Esophagus squamous epithelium (tissue), 5 donors: ENCODE results near the gene BNIP2. TPM values are rescaled to one million over a fixed set of nuclear protein-coding genes. Genes with fewer than 3 reads are reported as not detected.

Experiments used
- DNase-seq: peaks from one replicate; lab custom pipeline; 2025; lab: John Stamatoyannopoulos, UW
- H3K27ac ChIP-seq, 4 donors: fragments of 200-600 bp; sonication (generic); one replicate each; pipeline ENCODE4 v1.5.1; 2016 to 2019; ENCODE audit warnings: mild to moderate bottlenecking in 1 of 4
- H3K27me3 ChIP-seq, 4 donors: fragments of 200-600 bp; sonication (generic); 1 replicate in 3 of 4; 2 replicates in 1 of 4; pipeline versions ENCODE4 v1.5.1 to v1.6.0; 2017 to 2021; ENCODE audit warnings: antibody characterized with exemption in 1 of 4
- H3K36me3 ChIP-seq, 3 donors: fragments of 200-600 bp; sonication (generic); one replicate each; pipeline ENCODE4 v1.5.1; 2016 to 2019
- H3K4me1 ChIP-seq, 3 donors: fragments of 200-600 bp; sonication (generic); one replicate each; pipeline ENCODE4 v1.5.1; 2017 to 2019
- H3K4me3 ChIP-seq, 4 donors: fragments of 200-600 bp; sonication (generic); 1 replicate in 3 of 4; 2 replicates in 1 of 4; pipeline ENCODE4 v1.5.1; 2016 to 2019; ENCODE audit warnings: mild to moderate bottlenecking in 2 of 4, moderate library complexity in 1 of 4
- H3K9me3 ChIP-seq, 3 donors: fragments of 200-600 bp; sonication (generic); one replicate each; pipeline ENCODE4 v1.5.1; 2016 to 2019
- CTCF ChIP-seq, 6 experiments: fragments of 450-650 bp in 4 of 6; fragments of 200-600 bp in 2 of 6; sonication (generic) in 2 of 6; IDR thresholded peaks; one replicate each; pipeline ENCODE4 v1.5.1; 2016 to 2019; ENCODE audit warnings: antibody characterized with exemption in 6 of 6, mild to moderate bottlenecking in 4 of 6, moderate library complexity in 4 of 6
- POLR2A ChIP-seq, 4 donors: fragments of 450-650 bp; IDR thresholded peaks; one replicate each; pipeline ENCODE4 v1.6.1; 2017; ENCODE audit warnings: antibody characterized with exemption in 4 of 4, mild to moderate bottlenecking in 4 of 4, moderate library complexity in 3 of 4
- WGBS, 2 donors: methylation state at CpG; one replicate each; pipeline ENCODE4 v1.1.5; 2018; 5-methylcytosine and 5-hydroxymethylcytosine counted together
- intact Hi-C: fragments of 100-400 bp; cut with DNase I; formaldehyde crosslinking; loops from one replicate; pipeline ENCODE4 v1.15.0; 2022
- total RNA-seq, 4 donors: library from RNA; depleted of rRNA; stranded (reverse); fragments of >200 nt; gene quantifications; one replicate each; pipeline ENCODE4 v1.1.0, GENCODE V29; 2016
- donor health status: DM: yes; HTN: yes; CAD: no.

BNIP2 gene
- total RNA-seq, 4 donors from 2014 or later = 57.5 to 115 (median 74.6) TPM

GRCh38 chr15:59687836-59688235 is 1.3 kb downstream of the BNIP2 start:
- peaks cover 0 to 23% (median 0%) of the 10 kb centered on the region in 3 donors for H3K36me3 ChIP-seq
- 13 to 16% methylated on average over 5 of the region's 5 CpGs for WGBS, 2 donors
- no peak for DNase-seq

GRCh38 chr15:59686389-59686788 is 2.7 kb downstream of the BNIP2 start:
- no peaks in the 10 kb centered on the region for H3K9me3 ChIP-seq
- peaks cover 0 to 33% (median 0%) of the 10 kb centered on the region in 3 donors for H3K36me3 ChIP-seq
- no peak for DNase-seq
- peak overlapping the region in 1 of 4 donors; percentile 32 for H3K4me3 ChIP-seq
- no peaks in the 10 kb centered on the region for H3K27me3 ChIP-seq
- intact Hi-C loops = no loop called here
- H3K27ac ChIP-seq = peak overlapping the region in 3 of 4 donors; percentile 23 to 99 (median 64)
- peaks cover 12 to 57% (median 36%) of the 10 kb centered on the region in 3 donors for H3K4me1 ChIP-seq
- TF ChIP-seq POLR2A (IDR thresholded peaks at IDR 0.05) (no peak), CTCF (IDR thresholded peaks at IDR 0.05) (no peak)
- WGBS, 2 donors = 62 to 63% methylated on average over 5 to 7 of the region's 7 CpGs

More at GRCh38 chr15:59687836-59688235, 1.3 kb downstream of the BNIP2 start:
- peak overlapping the region; percentile 85 to 100 (median 96) for H3K4me3 ChIP-seq
- H3K27ac ChIP-seq = peak overlapping the region; percentile 99 to 100 (median 100)
- no peak for TF ChIP-seq POLR2A (IDR thresholded peaks at IDR 0.05)
- peak in 1 of 6 experiments; percentile 21 for TF ChIP-seq CTCF (IDR thresholded peaks at IDR 0.05)
- intact Hi-C loops = no loop called here
- H3K27me3 ChIP-seq = no peaks in the 10 kb centered on the region
- H3K4me1 ChIP-seq = peaks cover 12 to 57% (median 36%) of the 10 kb centered on the region in 3 donors
- H3K9me3 ChIP-seq = no peaks in the 10 kb centered on the region

- H3K4me1 ChIP-seq = peaks cover 12 to 53% (median 36%) of the 10 kb centered on the region in 3 donors
- intact Hi-C loops = no loop called here
- H3K27ac ChIP-seq = peak overlapping the region in 3 of 4 donors; percentile 23 to 99 (median 64)
- DNase-seq = no peak
- TF ChIP-seq CTCF (IDR thresholded peaks at IDR 0.05) (no peak), POLR2A (IDR thresholded peaks at IDR 0.05) (no peak)
- H3K9me3 ChIP-seq = no peaks in the 10 kb centered on the region
- H3K4me3 ChIP-seq = peak overlapping the region in 1 of 4 donors; percentile 32
- no peaks in the 10 kb centered on the region for H3K27me3 ChIP-seq
- H3K36me3 ChIP-seq = peaks cover 0 to 39% (median 0%) of the 10 kb centered on the region in 3 donors
- WGBS, 2 donors = 8 to 12% methylated on average over 1 of the region's 1 CpG
These were observed 3.3 kb downstream of the BNIP2 start for GRCh38 chr15:59685737-59686297.

- Histone ChIP-seq H3K36me3 (peaks cover 0 to 85% (median 26%) of the 10 kb centered on the region in 3 donors), H3K9me3 (no peaks in the 10 kb centered on the region), H3K4me3 (no peak overlapping the region), H3K4me1 (peaks cover 0 to 19% (median 11%) of the 10 kb centered on the region in 3 donors), H3K27ac (no peak overlapping the region), H3K27me3 (no peaks in the 10 kb centered on the region)
- TF ChIP-seq CTCF (IDR thresholded peaks at IDR 0.05) = no peak
- no peak for TF ChIP-seq POLR2A (IDR thresholded peaks at IDR 0.05)
- no peak for DNase-seq
- WGBS, 2 donors = 82 to 95% methylated on average over 4 of the region's 5 CpGs
- intact Hi-C loops = no loop called here
These were observed 8.2 kb downstream of the BNIP2 start for GRCh38 chr15:59680870-59681269.

- intact Hi-C loops = no loop called here
- Histone ChIP-seq H3K4me3 (no peak overlapping the region), H3K9me3 (no peaks in the 10 kb centered on the region), H3K36me3 (peaks cover 0 to 88% (median 32%) of the 10 kb centered on the region in 3 donors), H3K27ac (no peak overlapping the region), H3K4me1 (peaks cover 0 to 14% (median 8%) of the 10 kb centered on the region in 3 donors), H3K27me3 (no peaks in the 10 kb centered on the region)
- 85 to 97% methylated on average over 6 of the region's 6 CpGs for WGBS, 2 donors
- DNase-seq = no peak
- no peak for TF ChIP-seq CTCF (IDR thresholded peaks at IDR 0.05)
- TF ChIP-seq POLR2A (IDR thresholded peaks at IDR 0.05) = no peak
These were observed 8.8 kb downstream of the BNIP2 start for GRCh38 chr15:59680346-59680745.
